GM12801 (cell line): ENCODE data around the gene SYNPR.

Source experiments
- CTCF ChIP-seq: IDR thresholded peaks from one replicate; pipeline ENCODE4 v1.5.1; 2011; ENCODE audit warnings: control low read depth; ENCODE audit not compliant: insufficient read length; ENCODE audit errors: extremely low read depth

SYNPR gene

DNA sequence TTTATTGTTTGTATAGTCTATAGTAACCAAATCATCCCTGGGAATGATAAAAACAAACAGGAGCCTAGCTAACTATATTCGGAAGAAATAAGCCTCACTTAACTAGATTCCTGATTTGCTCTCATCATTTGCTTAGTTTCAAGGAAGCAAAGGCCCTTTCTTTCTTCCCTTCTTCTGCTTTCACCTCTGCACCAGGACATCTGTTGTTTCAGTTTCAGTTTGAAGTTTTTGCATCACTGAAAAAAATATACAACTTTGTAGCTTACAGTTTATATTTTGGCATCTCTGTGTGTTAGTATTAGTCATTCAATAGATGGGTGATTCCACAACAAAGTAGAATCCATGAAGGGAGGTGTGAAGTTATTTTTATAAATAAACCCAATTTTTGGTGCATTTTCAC lies 260.8 kb downstream of the SYNPR start:
- no peak for TF ChIP-seq CTCF

- TF ChIP-seq CTCF = no peak
Measured at GRCh38 chr3:63555767-63556166, 277.7 kb downstream of the SYNPR start.

DNA sequence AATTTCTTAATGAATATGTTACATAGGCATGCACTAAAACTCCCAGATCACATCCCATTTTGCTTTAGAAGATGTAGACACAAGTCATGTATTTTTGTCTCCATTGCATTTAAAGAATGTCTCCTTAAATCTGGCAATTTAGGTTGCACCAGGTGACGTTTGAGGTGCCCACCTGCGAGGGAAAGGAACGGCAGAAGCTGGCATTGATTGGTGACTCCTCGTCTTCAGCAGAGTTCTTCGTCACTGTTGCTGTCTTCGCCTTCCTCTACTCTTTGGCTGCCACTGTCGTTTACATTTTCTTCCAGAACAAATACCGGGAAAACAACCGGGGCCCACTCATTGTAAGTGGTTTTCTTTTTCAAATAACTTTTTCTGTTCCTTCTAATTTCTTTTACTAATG lies 278.3 kb downstream of the SYNPR start:
- no peak for TF ChIP-seq CTCF

DNA sequence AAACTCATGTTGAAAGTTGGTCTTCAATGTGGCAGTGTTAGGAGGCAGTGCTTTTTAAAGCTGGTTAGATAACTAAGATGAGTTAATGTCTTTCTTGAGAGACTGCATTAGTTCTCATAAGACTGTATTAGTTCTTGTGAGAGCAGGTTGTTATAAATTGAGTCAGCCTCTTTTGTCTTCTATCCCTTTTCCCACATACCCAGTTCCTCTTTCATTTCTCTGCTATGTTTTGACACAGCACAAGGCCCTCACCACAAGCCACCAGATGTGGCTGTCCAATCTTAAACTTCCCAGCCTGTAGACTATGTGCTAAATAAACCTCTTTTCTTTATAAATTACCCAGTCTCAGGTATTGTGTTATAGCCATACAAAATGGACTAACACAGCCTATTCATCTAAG lies 279.8 kb downstream of the SYNPR start:
- TF ChIP-seq CTCF = no peak

DNA sequence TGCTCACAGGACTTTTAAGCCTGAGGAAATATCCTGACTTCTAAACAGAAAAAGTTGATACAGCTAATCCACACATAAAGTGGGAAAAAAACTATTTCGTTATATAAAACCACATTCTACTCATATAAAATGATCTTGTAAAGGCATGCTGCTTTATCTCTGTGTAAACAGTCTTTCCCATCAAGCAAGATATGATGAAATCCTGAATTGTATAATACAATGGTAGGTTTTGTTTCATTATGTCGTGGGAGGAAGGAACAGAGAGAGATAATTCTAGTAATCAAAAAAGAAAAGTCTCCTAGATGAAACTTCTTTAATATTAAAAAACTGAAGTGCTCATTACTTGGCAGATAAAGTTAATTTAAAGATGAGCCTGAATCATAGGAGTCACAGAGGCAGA lies 281.8 kb downstream of the SYNPR start:
- no peak for TF ChIP-seq CTCF

- TF ChIP-seq CTCF = no peak
Measured at GRCh38 chr3:63561879-63562278, 283.8 kb downstream of the SYNPR start.

- no peak for TF ChIP-seq CTCF
Measured at GRCh38 chr3:63562323-63562722, 284.2 kb downstream of the SYNPR start.

DNA sequence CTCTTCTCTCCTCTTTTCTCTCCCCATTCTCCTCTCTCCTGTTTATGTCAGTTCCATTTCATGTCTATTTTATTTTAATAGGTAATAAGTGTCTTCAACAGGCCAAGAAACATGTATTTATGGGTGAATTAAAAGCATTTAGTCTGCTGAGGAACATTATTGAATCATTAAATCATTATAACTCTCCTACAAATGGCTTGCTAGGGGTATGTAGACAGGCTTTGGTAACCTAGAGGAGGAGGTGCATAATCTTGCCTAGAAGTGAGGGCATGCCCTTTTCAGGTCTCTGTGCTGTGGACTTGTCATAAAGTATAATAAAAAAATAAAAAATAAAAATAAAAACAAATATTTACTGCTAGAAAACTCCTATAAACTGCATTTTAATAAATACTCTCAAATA lies 285.5 kb downstream of the SYNPR start:
- TF ChIP-seq CTCF = no peak
